GM12864 (cell line): ENCODE results near the gene TWIST2.

Experiments
- DNase-seq: peaks from one replicate; pipeline ENCODE4 v3.0.0-alpha.2; 2011; ENCODE audit warnings: low read depth
- H3K4me3 ChIP-seq: 2 replicates; pipeline ENCODE4 v1.5.1; 2011; ENCODE audit warnings: mild to moderate bottlenecking, low read depth, low read length, control low read depth
- CTCF ChIP-seq: IDR thresholded peaks from 2 replicates; pipeline ENCODE4 v1.5.1; 2011; ENCODE audit warnings: low read depth, mild to moderate bottlenecking, moderate library complexity, low read length, control low read depth, inconsistent platforms; ENCODE audit errors: missing control alignments

The TWIST2 gene

GRCh38 chr2:238818561-238818960 is 29.3 kb upstream of the TWIST2 start:
- TF ChIP-seq CTCF: no peak
- H3K4me3 ChIP-seq: no peak overlapping the region
- no peak for DNase-seq

GRCh38 chr2:238820197-238820596 is 27.7 kb upstream of the TWIST2 start:
- DNase-seq: no peak
- H3K4me3 ChIP-seq: no peak overlapping the region
- TF ChIP-seq CTCF: no peak

- no peak overlapping the region for H3K4me3 ChIP-seq
- TF ChIP-seq CTCF: no peak
- no peak for DNase-seq
Measured at GRCh38 chr2:238820916-238821315, 27.0 kb upstream of the TWIST2 start.

- DNase-seq: no peak
- no peak for TF ChIP-seq CTCF
- H3K4me3 ChIP-seq: no peak overlapping the region
Measured at GRCh38 chr2:238821391-238821790, 26.5 kb upstream of the TWIST2 start.

GRCh38 chr2:238821944-238822670 is 25.8 kb upstream of the TWIST2 start:
- no peak overlapping the region for H3K4me3 ChIP-seq
- DNase-seq: no peak
- no peak for TF ChIP-seq CTCF

- H3K4me3 ChIP-seq: no peak overlapping the region
- TF ChIP-seq CTCF: no peak
- no peak for DNase-seq
Measured at GRCh38 chr2:238822955-238823354, 24.9 kb upstream of the TWIST2 start.

GRCh38 chr2:238831177-238831576 is 16.7 kb upstream of the TWIST2 start:
- no peak for TF ChIP-seq CTCF
- no peak for DNase-seq
- no peak overlapping the region for H3K4me3 ChIP-seq
